Cerebellar cortex (tissue), 1 donor: Measurements from ENCODE around the gene HARBI1.

Experiments used
- DNase-seq: peaks from one replicate; pipeline ENCODE4 v3.0.0-alpha.2; 2015; ENCODE audit warnings: low spot score

Gene HARBI1

DNA sequence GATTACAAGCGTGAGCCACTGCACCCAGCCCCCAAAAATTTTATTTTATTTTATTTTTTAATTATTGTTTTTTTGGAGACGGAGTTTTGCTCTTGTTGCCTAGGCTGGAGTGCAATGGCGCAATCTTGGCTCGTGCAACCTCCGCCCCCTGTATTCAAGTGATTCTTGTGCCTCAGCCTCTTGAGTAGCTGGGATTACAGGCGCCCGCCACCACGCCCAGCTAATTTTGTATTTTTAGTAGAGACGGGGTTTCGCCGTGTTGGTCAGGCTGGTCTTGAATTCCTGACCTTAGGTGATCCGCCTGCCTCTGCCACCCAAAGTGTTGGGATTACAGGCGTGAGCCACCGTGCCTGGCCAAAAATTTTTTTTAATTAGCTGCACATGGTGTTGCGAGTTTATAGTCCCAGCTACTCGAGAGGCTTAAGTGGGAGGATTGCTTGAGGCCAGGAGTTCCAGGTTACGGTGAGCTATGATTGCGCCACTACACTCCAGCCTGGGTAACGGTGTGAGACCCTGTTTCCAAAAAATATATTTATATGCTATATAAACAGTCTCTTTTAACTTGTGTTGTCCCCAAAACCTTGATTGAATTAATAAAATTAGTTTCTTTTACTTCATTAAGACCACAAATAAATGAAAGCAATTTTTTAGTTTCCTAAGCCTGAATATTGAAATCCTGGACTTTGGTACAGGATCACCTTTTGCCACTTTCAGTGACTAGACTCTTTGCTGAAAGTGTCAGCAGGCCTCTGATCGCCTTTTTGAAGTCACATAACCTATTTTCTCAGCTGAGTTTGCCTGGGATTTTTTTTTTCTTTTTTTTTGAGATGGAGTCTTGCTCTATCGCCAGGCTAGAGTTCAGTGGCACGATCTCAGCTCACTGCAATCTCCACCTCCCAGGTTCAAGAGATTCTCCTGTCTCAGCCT, 16.5 kb upstream of the HARBI1 start:
- DNase-seq, result no peak

- DNase-seq, result no peak
Measured at GRCh38 chr11:46632502-46632901, 15.5 kb upstream of the HARBI1 start.

GRCh38 chr11:46631676-46632075, 14.6 kb upstream of the HARBI1 start:
- no peak for DNase-seq

GRCh38 chr11:46630237-46630636, 13.2 kb upstream of the HARBI1 start:
- DNase-seq, result no peak

GRCh38 chr11:46628961-46629360, 11.9 kb upstream of the HARBI1 start:
- no peak for DNase-seq

- no peak for DNase-seq
Measured at GRCh38 chr11:46625406-46625805, 8.4 kb upstream of the HARBI1 start.

DNA sequence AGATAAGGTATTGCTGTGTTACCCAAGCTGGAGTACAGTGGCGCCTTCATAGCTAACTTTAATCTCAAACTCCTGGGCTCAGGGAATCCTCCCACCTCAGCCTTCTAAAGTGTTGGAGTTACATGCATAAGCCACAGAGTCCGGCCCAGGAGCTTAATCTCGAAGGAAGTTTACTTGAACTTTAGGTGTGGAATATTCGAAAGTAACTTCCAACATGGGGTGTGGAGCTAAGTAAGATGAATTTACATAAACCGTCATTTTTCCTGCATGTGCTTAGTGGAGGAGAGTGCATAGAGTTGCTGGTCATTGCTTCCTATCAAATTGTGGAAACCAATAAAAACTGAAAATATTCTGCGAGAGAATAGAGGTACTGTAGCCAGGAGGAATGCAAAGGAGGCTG, 1.8 kb upstream of the HARBI1 start:
- DNase-seq, result no peak

GRCh38 chr11:46617972-46618314, 916 bp upstream of the HARBI1 start:
- no peak for DNase-seq

DNA sequence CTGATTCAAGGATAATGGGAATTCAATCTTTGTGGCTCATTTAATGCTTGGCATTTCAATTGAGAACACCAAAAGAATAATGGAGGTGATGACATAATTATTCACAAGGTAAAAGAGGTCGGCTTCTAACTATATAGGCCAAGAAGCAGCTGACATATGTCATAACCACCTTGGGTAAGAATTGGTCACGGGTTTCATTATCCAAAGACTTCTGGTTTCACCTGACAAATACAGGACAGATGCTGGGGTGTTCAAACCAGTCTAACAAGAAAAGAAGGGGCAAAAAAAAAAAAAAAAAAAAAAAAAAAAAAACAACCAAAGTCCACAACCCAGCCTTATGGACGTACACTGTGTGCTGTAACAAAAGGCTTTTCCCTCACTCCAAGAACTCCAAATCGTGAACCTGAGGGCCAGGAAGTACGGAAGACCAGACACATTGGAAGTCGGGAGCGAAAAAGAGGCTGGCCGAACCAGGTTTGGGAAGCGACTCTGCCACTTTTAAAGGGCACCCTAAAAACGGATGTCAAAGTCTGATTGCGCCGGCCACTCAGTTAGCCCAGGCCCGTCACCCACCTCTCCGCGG, 385 bp downstream of the HARBI1 start:
- no peak for DNase-seq

DNA sequence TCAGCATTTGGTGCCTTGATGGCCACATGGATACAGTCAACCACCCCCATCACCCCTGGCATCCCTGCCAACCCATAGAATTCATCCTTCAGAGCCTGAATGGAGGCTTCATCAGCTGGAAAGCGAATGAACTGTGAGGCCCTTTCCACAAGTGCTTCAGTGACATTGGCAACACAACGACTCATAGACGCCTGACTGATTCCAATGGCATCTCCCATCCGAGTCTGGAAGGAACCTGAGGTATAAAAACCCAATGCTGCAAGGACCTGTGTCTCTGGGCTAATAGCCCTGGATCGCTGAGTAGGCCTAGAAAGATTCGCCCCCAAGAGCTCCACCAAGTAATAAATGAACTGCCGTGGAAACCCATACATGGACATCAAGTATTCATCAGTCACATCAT, 1.3 kb downstream of the HARBI1 start:
- no peak for DNase-seq

DNA sequence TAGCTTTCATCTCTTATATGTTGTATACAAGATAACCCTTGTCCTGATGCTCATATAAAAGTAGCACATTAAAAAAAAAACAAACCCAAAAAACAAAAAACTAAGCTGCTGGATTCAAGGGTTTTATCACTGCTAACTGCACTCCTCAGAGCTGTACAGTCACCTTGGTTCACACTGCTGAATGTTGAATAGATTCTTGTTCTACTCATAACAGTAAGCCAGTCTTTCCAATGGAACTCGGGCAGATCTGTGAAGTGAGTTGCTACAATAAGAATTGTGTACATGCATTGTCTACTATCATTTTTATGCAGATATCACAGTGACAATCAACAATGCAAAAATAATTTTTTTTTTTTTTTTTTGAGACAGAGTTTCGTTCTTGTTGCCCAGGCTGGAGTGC, 4.7 kb downstream of the HARBI1 start:
- DNase-seq, result no peak

DNA sequence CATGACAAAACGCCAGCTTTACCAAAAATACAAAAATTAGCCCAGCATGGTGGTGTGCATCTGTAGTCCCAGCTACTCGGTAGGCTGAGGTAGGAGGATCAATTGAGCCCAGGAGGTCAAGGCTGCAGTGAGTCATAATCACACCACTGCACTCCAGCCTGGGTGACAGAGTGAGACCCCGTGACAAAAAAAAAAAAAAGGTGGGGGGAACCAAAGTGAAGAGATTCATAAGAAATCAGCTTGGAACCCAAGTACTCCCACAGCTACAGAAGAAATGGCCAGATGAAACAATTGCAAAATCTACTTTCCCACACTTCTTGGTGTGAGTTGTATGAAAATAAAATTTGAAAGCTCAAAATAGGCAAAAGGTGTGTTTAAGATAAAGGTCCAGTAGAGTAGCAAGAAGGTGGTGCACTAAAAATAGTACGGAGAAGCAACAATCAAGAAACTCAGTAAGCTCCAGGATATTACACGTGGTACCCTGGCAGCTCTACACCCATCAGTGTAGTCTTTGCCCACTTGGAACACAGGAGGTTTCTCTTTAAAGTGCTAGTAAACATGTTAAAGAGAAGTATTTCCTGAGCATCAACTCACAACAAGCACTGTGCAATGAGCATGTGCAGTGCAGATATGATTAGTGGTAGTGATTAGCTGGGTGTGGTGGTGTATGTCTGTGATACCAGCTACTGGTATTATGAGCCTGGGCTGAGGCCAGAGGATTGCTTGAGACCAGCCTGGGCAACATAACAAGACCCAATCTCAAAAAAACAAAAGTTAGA, 5.3 kb downstream of the HARBI1 start:
- no peak for DNase-seq

GRCh38 chr11:46609386-46609785, 7.6 kb downstream of the HARBI1 start:
- no peak for DNase-seq

DNA sequence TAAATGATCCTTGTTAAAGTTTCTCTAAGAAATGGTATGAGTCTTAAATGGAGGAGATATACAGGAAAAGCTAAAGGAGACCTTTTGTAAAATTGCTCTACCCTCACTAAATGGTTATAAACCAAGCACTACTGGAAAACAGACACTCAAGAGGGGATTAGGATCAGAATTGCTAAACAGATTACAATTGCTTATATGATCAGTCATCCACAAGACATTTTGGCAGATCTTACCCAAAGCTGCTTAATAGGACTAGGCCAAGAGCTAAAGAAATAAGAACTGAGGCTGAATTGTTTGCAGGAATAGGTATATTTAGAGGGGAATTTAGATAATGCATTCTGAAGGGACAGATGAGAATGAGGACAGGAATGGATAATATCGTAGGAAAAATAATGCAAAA, 9.5 kb downstream of the HARBI1 start:
- DNase-seq, result no peak

DNA sequence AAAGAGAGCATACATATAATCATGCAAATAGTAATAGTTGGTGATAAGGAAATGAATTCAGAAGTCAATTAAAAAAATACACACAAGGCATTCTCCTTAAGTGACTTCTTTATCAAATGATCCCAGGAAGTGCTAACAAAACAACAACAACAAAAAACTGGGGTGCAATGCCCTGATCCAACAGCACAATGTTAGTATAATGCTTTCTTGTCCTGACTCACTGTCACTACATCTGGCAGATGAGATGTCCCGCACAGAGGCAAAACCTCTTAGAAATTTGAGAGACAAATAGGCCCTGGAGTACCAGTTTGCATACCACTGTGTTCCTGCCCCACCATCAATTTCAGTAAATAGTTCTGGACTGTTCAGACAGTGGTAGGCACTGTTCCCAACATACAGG, 12.2 kb downstream of the HARBI1 start:
- DNase-seq, result no peak

DNA sequence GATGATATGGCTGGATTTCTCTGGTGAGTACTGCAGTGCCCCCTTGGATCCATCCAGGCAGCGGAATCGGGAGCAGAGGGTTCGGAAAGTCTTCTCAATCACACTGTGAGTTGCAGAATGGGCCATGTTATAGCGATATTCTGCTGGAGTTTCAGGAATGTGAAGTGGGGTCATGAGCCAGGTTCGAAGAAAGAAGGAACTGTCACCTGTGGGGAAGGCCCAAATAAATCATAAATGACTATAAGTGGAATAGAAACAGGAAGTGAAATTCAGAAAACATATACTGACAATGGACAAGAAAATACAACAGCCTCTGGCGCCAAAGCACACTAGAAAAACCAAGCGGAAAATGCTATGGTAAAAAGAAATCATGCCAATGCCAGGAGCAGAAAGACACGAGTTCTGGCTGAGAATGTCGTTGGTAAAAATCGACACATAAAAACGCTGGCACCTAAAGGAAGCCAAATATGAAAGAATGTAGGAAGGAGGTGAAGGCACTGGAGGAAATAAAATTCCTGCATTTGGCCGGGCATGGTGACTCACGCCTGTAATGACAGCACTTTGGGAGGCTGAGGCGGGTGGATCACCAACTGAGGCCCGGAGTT, 13.2 kb downstream of the HARBI1 start:
- DNase-seq, result no peak

DNA sequence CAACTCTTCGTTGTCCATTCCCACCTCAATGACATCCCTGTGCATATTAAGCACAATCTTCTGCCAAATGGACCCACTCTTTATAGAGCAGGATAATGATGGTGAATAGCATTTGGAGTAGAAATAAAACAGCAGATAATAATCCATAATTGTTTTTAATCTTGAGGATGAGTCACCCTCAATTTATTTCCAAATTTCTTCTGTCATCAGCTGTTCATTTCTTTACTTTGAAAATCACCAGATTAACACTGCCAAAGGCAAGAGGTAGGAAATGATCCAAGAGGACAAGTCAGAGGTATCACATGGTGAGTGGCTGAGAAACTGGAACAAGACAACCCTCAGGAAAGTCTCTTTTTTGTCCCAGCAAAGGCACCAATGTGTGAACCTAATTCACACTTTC, 15.9 kb downstream of the HARBI1 start:
- DNase-seq, result no peak

GRCh38 chr11:46600194-46600960, 16.6 kb downstream of the HARBI1 start:
- no peak for DNase-seq

DNA sequence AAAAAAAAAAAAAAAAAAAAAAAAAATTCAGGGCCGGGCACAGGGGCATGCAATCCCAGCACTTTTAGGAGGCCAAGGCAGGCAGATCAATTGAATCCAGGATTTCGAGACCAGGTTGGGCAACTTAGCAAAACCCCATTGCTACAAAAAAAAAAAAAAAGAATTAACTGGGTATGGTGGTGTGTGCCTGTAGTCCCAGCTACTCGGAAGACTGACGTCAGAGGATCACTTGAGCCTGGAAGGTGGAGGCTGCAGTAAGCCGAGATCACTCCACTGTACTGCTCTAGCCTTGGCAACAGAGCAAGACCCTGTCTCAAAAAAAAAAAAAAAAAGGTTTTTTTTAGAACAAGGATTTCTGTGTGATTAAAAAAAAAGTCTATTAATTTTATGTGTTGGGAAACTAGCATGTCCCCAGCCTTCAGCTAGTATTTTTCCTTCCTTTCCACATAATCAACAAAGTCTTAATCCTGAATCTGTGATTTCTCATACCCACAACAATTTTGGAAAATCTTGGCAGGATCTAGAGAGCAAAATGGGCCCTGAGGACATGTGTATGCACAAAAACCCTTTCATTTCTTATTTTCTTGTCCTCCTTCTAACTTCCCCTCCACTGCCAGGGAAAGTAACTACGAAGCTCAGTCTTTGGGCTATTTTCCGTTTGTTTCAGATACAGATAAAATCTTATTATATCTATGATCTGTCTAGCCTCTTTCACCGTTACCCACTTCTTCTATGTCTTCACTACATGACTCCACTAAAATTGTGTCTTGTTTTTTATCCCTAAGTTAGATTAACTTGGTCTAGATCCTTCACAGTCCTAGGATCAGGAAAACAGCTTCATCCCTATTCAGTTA, 17.5 kb downstream of the HARBI1 start:
- DNase-seq, result no peak

DNA sequence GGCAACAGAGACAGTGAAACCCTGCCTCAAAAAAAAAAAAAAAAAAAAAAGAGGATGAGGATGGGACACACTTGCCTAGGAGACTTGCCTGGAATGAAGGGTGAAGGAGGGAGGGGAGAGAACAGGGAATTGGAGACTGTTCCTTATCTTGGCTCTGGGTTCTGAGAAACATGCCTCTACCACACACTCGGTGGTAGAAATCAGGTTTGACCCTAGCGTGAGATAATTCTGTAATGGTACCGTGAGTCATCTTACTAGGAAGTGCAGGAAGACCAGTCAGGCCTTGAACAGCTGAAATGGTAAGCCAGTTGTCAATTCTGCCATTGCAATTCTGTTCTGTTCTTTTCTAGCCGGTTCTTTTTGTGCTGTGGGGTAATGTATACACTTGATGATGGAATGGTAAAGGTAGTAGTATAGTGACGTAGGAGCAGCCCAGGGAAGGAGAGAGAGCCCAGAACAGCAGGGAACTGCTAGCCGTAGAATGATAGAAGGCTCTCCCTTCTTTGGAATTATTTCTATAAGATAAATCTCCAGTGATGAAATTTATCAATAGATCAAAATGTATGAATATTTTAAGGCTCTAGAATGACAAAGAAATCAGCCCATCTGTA, 19.3 kb downstream of the HARBI1 start:
- no peak for DNase-seq
